HT-29 (cell line): ENCODE measurements around the gene STAT5B. TPM values are rescaled to one million over a fixed set of nuclear protein-coding genes. Genes with fewer than 3 reads are reported as not detected.
"Not testable (repeated sequence)": the region's sequence is repeated elsewhere in the genome, so short reads cannot be mapped to it uniquely, and the experiment has no call there.

Experiments used
- DNase-seq: peaks from one replicate; pipeline ENCODE4 v3.0.0-alpha.2; 2015; ENCODE audit warnings: low spot score
- total RNA-seq: library from RNA; depleted of rRNA; stranded (reverse); fragments of >200 nt; shearing (Covaris generic); gene quantifications from 2 replicates; pipeline ENCODE4 v1.2.3, GENCODE V29; 2014

The STAT5B gene
- total RNA-seq, 1 experiment from 2014 or later, result 11.1 TPM

DNA sequence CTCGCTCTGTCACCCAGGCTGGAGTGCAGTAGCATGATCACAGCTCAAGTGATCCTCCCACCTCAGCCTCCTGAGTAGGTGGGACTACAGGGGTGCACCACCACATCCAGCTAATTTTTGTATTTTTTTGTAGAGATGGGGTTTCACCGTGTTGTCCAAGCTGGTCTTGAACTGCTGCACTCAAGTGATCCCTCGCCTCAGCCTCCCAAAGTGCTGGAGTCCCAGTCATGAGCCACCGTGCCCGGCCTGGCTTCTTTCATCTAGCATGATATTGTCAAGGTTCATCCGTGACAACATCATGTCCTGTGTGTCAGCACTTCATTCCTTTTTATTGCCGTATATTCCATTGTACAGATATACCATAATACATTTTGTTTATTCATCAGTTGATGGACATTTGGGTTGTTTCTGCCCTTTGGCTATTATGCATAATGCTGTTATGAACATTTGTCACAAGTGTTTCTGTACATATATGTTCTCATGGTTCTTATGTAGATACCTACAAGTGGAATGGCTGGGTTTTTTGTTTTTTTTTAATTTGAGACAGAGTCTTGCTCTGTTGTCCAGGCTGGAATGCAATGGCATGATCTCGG, 78.5 kb downstream of the STAT5B start:
- no peak for DNase-seq

DNA sequence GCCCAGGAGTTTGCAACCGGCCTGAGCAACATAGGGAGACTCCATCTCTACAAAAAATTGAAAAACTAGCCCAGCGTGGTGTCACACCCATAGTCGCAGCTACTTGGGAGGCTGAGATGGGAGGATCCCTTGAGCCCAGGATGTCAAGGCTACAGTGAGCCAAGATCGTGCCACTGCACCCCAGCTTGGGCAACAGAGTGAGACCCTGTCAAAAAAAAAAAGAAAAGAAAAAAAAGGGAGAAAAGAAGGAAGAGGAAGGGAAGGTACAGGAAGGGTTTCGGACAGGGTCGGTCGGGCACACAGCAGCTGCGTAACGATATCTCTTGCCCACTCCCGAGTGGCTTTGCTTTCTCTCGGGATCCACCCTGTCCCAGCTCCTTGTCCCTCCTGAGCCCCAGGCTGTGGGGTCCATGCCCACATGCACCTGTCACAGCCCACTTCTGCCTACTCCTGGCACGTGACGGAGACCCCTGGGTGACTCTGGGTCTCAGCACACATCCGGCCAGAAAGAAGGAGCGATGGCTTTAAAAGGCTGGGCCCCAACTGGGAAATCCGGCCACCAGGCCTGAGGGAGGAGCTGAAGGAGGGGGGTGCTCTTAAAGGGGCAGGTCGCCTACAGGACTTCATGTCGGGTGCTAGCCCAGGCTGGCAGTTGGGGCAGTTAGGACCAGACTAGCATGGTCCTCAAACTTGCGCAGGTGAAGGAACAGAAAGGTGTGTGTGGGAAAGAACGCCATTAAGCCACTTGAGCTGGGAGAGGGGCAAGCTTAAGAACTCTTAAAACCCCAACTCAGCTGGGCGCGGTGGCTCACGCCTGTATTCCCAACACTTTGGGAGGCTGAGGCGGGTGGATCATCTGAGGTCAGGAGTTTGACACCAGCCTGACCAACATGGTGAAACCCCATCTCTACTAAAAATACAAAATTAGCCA, 82.0 kb downstream of the STAT5B start, which contains the start of gene GHDC:
Gene GHDC (minus strand): TSS at position 526 of the 931 bp plus-strand sequence. CDS start 913 bp downstream, outside the sequence.
- DNase-seq, result peak; percentile 79

DNA sequence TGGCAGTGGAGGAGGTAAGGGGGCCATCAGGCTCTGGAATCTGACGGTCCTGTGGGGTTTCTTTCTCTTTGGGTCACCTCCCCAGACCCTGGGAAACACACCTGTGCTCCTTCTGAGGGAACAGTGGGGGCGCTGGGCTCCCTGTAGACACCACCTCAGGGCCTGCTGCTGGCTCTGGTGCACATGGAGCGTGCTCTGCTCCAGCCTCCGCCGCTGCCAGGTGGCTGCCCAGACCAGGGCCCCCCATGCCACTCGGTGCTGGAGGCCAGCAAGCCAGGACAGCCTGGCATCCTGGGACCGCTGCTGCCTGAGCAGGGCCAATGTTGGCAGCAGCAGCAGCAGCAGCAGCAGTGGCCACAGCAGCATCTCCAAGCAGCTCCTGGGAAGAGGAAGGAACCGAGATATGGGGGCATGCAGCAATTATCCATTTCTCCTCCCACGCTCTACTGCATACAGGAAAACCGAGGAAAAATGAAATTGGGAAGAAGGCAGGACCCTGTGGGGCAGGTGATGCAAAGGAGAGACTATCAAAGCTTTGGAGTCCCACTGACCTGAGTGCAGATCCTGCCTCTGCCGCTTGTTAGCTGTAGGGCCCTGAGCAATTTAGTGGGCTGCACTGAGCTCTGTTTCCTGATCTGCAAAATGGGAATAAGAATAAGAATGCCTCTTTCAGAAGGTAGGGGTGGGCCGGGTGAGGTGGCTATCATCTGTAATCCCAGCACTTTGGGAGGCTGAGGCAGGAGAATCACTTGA, 82.8 kb downstream of the STAT5B start:
- no peak for DNase-seq

DNA sequence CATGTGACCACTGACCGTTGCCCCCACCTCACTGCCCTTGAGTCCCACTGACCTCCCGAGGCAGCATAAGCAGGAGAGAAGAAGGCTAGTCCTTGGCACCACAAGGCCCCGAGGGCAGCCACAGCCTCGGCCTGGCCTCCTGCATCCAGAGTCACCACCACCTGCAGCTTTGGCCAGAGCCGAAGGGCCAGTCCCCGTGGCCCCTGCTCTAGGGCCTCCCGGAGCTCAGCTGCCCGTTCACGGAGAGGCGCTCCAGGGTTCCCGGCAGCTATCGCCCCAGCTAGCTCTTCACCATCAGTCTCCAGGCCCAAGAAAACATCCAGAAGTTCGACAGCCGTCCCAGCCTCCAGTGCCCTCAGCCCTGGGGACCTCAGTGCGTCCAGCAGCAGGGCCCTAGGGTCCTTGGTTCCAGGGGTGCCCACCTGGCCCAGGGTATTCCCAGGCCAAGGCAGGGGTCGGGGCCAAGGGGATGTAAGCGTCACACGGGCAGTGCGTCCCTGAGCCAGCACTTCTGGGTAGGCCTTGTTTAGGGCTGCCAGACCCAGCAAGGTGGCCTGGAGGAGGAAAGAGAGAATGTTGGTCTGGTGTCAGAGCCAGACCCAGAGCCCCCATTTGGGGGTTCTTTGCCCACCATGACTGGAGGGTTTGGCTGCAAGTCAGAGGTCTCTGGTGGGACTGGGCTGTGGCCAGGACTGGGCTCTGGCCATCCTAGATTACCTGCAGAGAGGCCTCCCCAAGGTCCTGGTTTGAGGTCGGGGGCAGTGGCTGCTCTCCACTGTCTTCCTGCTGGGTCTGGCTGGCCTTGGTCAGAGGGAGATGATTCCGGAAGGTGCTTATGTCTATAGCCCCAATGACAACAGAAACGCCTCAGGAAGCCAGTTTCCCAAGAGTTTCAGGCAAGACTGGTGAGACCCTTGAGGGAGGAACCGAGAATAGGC, 83.7 kb downstream of the STAT5B start:
- DNase-seq, result no peak

DNA sequence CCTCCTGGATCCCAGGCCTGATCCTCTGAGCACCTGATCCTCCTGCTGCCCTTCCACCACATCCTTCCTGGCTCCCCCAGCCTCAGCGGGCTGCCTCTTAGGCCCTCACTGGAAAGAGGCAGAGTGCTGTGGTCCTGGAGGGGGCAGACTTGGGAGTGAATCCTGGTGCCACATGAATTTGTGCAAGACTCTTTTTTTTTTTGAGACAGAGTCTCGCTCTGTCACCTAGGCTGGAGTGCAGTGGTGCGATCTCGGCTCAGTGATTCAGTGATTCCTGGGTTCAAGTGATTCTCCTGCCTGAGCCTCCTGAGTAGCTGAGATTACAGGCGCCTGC, 84.9 kb downstream of the STAT5B start:
- no peak for DNase-seq

DNA sequence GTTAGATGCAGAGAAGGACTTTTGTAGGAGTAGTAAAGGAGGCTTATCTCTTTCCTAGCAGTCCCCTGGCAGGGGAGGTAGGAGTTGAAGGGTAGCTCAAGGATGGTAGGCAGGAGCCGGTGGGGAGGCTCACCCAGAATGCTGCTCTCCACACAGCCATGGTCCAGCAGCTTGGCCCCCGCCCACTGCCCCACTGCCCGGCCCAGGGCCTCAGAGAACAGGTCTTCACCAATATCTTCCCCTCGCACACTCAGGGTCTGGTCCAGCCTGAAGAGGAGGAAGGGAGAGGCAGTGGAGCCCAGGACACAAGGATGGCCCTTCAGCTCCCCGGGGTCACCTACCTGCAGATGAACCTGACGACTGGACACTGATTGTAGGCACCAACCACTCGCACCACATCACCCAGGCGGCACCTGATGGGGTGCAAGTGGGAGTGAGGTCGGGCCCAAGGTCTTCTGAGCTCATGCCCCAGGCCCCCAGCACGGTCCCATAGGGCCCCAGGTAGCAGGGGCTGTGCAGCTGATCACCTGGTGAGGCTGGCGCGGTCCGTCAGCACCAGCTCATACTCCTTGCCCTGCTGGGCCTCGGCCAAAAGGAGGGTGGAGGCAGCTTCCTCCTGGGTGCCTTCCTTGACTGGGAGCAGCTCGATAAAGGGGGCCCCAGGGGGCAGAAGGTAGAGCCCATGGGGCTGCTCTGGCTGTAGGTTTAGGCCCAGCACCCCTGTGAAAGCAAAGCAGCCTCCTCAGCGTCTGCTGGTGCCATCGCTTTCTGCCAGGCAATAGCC, 85.5 kb downstream of the STAT5B start:
- no peak for DNase-seq

DNA sequence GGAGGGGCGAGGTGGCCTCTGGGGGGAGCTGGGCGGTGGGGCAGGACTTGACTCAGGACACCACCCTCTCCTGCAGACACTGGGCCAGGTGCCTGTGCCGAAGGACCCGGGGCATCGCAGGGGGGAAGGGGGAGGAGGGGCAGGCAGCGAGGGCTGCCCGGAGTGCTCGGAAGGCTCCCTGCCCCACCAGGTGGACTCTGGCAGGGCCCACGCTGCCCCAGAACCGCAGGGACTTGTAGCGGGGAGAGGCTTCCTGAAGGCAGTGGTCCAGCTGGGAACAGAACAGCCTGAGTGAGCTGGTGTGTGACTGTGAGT, 86.6 kb downstream of the STAT5B start:
- DNase-seq, result no peak

DNA sequence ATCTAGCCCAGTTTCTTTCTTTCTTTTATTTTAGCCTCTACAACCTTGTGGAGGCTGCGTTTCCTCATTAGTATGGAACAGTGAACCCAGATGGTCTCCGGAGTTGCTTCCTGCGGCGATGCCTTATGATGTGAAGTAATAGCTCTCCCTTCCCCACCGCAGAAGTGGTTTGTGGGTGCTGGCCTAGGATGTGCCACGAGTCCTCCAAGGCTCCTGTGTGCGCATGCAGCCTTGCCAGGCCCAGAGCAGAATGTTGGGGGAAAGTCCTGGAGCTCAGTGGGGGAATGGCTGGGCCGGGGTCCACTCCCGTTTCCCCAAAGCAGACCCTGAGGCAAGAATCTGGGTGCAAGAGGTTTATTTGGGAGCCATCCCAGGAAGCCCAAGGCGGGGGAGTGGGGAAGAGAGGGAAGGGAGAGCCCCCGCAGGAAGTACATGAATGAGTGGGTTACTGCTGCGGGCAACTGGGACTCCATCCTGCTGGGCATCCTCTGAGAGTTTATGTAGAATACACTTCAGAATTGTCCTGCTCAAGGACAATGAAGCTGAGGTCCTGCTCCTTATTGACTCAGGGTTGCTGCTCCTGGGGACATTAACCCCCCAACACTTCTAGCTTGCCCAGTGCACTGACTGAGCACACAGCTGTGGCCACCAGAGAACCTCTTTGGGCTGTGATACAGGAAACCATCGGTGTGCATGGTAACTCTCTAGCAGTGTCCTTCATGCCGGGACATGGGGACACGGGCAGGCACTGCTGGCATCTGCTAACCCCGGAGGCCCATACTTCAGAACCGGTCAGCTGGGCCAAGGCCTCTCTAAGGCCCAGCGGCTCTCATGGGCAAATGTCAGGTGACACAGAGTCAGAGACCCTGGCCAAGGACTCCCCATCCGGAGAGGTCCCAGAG, 87.2 kb downstream of the STAT5B start:
- no peak for DNase-seq

DNA sequence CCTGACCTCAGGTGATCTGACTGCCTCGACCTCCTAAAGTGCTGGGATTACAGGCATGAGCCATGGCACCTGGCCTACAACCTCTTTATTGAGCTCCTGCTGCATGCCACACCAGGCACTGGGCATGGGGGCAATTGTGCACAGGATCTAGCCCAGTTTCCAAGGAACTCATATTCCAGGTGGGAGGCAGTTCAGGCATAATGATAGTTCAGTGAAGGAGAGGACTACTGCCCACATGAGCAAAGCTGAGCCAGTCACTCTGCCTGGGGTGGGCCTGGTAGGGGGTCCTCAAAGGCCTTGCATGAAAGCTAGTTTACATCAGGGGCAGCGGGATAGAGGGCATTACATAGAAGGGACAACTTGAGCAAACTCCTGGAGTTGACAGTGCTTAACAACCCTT, 88.4 kb downstream of the STAT5B start:
- no peak for DNase-seq

DNA sequence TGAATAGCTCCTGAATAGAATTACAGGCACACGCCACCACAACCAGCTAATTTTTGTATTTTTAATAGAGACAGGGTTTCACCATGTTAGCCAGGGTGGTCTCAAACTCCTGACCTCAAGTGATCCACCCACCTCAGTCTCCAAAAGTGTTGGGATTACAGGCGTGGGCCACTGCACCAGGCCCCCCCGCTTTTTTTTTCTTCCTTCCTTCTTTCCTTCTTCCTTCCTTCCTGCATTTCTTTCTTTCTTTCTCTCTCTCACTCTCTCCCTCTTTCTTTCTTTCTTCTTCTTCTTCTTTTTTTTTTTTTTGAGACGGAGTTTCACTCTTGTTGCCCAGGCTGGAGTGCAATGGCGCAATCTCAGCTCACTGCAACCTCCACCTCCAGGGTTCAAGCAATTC, 90.0 kb downstream of the STAT5B start:
- DNase-seq, result not testable (repeated sequence)

DNA sequence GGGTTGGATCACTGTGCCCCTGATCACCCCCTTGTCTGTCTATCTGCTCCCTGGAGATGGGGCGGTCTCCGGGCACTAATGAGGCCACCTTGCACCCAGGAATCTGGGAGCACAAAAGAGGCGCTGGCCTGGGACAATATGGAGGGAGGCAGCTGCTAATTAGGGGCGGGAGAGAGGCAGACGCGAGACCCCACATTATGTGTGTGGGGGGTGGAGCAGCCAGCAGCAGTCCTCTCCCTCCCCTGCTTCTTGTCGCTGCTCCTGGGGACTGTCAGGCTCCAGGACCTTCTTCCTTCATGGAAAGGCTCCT, 90.6 kb downstream of the STAT5B start:
- no peak for DNase-seq

DNA sequence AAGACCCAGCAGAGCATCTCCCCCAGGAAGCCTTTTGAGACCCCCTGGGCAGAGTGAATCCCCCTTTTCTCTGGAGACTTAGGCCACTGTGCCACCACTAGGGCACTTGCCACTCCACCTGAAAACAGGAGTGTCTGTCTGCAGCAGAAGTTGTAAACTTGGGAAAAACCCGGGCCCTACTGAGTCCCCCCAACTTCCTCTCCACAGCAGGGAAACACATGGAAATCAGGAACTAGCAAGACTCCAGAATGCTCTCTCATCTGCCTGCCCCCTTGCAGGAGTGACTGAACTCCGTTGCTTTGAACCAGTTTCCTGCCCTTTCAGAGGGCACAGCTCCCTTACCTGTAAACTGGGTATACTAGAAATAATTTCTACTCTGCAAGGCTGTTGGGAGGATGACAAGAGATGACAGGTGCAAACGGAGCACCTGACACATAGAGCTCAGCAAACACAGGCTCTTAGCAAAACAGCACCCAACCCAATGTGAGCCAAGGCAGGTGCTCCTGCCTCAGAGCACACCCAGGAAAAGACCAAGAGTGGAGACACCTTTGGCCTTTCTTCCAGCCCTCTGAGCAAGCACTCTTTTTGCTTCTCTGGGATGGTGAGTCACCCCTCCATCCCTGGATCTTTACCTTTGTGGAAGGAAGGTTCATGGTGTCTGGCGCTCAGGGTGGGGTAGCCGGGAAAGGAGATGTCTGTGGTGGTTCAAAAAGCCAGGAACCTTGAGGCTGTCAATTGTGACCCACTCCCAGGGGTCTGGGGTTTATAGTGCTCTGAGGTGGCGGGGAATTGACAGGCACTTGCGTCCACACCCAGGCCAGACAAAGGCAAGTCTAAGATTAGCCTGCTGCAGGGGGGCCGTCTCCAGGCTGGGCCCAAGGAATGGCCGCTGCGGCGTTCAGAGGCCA, 91.2 kb downstream of the STAT5B start, which contains the start of gene HCRT:
Gene HCRT (minus strand): TSS at position 740 of the 908 bp plus-strand sequence. CDS start 87 bp downstream, at position 653.
- DNase-seq, result no peak

DNA sequence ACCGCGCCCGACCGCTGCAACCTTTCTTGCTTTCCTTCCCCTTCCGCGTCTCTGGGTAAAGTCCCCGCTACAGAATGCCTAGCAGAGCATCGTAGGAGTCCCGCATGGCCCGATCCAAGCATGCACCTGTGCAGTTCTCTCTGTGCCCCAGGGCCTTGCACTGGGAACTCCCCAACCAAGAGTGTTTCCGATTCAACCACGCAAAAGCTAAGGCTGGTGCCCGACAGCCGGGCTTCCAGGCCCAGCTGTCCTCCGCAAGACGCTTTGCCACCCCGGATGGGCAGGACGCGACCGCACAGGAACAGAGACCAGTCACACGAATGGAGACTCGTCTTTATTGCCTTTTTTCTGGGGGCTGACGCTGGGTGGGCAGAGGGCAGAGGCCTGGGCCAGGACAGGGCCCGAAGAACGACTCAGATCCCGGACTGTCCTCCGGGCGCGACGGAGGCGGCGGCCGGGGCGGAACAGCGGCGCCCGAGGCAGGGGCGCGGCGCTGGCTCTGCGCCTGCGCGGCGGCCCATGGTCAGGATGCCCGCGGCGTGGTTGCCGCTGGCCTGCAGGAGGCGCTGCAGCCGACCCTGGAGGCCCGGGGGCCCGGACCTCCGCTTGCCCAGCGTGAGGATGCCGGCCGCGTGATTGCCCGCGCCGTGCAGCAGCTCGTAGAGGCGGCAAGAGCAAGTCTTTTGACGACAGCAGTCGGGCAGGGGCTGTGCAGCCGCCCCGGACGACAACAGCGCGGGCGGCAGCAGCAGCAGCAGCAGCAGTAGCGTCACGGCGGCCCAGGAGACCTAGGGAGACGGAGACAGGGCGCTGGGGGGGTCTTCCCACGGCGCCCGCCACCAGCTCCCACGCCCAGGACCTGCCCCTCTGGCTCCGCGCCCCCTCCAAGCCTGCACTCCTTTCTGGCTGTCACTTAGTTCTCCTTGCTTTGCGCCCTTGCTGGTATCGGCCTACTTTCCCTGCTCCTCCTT, 92.2 kb downstream of the STAT5B start:
- DNase-seq, result peak; percentile 63

DNA sequence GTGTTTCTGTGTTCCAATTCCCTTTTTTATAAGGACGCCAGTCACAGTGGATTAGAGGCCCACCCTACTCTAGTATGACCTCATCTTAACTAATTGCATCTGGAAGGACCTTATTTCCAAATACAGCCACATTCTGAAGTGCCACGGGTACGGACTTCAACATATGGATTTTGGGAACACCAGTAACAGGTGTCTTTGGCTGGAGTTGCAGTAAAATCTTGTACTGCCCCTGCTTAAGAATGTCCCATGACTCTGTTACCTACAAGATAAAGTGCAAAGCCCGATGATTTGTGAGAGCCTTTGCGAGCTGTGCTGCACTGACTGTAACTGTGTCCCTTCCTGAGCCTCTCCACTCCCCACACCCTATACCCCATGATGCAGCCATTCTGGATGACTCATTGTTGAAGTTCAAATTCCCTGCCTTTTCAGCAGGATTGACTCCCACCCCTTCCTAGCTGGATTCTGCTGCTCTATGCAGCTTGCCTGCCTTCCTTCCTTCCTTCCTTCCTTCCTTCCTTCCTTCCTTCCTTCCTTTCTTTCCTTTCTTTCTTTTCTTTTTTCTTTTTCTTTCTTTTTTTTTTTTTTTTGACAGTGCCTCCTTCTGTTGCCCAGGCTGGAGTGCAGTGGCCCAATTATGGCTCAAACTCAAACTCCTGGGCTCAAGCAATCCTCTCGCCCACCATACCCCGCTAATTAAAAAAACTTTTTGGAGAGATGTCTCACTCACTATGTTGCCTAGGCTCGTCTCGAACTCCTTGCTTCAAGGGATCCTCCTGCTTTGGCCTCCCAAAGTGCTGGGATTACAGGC, 93.1 kb downstream of the STAT5B start:
- DNase-seq, result no peak

DNA sequence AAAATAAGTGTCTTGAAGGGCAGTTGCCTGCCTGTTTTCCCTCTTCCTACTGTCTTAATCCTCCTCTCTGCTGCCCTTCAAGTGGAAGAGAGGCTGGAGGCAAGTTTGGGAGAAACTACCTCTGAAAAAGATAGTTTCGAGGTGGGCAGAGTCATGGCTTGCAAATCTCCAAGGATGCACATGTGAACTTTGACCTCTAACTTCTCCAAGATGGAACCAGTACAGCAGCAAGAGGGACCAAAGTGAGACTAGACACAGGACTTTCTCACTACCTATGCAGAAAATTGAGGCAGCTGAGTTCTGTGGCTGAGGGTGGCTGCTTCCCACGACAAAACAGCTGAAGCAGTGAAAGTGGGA, 94.4 kb downstream of the STAT5B start:
- DNase-seq, result no peak
